NCI-H524 (cell line): ENCODE results near the gene LDLRAD4.

Experiments used
- DNase-seq, 2 experiments: peaks; one replicate each; lab custom pipeline; 2025; lab: John Stamatoyannopoulos, UW

Gene LDLRAD4

GRCh38 chr18:13428319-13428718 lies 209.8 kb downstream of the LDLRAD4 start:
- DNase-seq, result no peak

GRCh38 chr18:13429016-13429415 lies 210.5 kb downstream of the LDLRAD4 start:
- no peak for DNase-seq

GRCh38 chr18:13429884-13430510 lies 211.4 kb downstream of the LDLRAD4 start:
- DNase-seq, result no peak

- DNase-seq, result no peak
Observed at GRCh38 chr18:13430663-13431062, 212.1 kb downstream of the LDLRAD4 start.

GRCh38 chr18:13431886-13432285 lies 213.3 kb downstream of the LDLRAD4 start:
- DNase-seq, result no peak

GRCh38 chr18:13433125-13433524 lies 214.6 kb downstream of the LDLRAD4 start:
- DNase-seq, result no peak

GRCh38 chr18:13433685-13434084 lies 215.1 kb downstream of the LDLRAD4 start:
- no peak for DNase-seq

GRCh38 chr18:13434854-13435253 lies 216.3 kb downstream of the LDLRAD4 start:
- no peak for DNase-seq

GRCh38 chr18:13435586-13436333 lies 217.2 kb downstream of the LDLRAD4 start:
- no peak for DNase-seq

- DNase-seq, result no peak
Observed at GRCh38 chr18:13436576-13436975, 218.0 kb downstream of the LDLRAD4 start.

GRCh38 chr18:13437034-13437433 lies 218.5 kb downstream of the LDLRAD4 start:
- DNase-seq, result no peak

GRCh38 chr18:13437796-13438506 lies 219.4 kb downstream of the LDLRAD4 start:
- DNase-seq, result no peak

GRCh38 chr18:13438507-13439056 lies 220.0 kb downstream of the LDLRAD4 start:
- DNase-seq, result no peak

GRCh38 chr18:13439461-13439860 lies 220.9 kb downstream of the LDLRAD4 start:
- DNase-seq, result no peak

- DNase-seq, result no peak
Observed at GRCh38 chr18:13440277-13441248, 222.0 kb downstream of the LDLRAD4 start.

- no peak for DNase-seq
Observed at GRCh38 chr18:13441736-13442135, 223.2 kb downstream of the LDLRAD4 start.

GRCh38 chr18:13442451-13442850 lies 223.9 kb downstream of the LDLRAD4 start:
- DNase-seq, result no peak

- no peak for DNase-seq
Observed at GRCh38 chr18:13443552-13443951, 225.0 kb downstream of the LDLRAD4 start.

- DNase-seq, result no peak
Observed at GRCh38 chr18:13444430-13445240, 226.1 kb downstream of the LDLRAD4 start.

- DNase-seq, result no peak
Observed at GRCh38 chr18:13445241-13445897, 226.8 kb downstream of the LDLRAD4 start.
